ENCODE measurements around the gene ARID1A. TPM values are rescaled to one million over a fixed set of nuclear protein-coding genes. Genes with fewer than 3 reads are reported as not detected.
A peak's percentile ranks its signal among the peaks of the same experiment; 100 is the strongest.
"Not testable (repeated sequence)": the region's sequence is repeated elsewhere in the genome, so short reads cannot be mapped to it uniquely, and the experiment has no call there.

Gene ARID1A
- total RNA-seq, 2 donors from 2014 or later = 49.6 to 76.2 TPM

DNA sequence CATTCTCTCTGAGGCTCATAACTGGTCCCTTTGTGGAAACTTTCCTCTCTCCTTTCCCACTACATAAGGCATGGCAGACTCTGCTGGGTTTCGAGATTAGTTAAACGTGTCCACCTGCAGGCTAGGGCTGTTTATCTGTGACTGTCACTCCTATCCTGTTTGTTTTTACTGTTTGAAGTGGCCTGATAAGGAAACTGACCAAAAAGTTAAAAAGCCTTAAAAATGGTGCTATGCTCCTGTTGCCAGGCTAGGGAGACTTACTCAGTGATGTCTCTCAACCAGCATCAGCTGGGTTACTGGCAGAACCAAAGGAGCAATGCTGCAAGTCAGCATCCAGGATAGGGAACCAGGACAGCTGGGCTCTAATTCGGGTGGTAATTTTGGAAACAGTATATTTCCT lies 95.8 kb downstream of the ARID1A start:
- TF ChIP-seq, protein P1, sequence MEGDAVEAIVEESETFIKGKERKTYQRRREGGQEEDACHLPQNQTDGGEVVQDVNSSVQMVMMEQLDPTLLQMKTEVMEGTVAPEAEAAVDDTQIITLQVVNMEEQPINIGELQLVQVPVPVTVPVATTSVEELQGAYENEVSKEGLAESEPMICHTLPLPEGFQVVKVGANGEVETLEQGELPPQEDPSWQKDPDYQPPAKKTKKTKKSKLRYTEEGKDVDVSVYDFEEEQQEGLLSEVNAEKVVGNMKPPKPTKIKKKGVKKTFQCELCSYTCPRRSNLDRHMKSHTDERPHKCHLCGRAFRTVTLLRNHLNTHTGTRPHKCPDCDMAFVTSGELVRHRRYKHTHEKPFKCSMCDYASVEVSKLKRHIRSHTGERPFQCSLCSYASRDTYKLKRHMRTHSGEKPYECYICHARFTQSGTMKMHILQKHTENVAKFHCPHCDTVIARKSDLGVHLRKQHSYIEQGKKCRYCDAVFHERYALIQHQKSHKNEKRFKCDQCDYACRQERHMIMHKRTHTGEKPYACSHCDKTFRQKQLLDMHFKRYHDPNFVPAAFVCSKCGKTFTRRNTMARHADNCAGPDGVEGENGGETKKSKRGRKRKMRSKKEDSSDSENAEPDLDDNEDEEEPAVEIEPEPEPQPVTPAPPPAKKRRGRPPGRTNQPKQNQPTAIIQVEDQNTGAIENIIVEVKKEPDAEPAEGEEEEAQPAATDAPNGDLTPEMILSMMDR (IDR thresholded peaks at IDR 0.05) = no peak

DNA sequence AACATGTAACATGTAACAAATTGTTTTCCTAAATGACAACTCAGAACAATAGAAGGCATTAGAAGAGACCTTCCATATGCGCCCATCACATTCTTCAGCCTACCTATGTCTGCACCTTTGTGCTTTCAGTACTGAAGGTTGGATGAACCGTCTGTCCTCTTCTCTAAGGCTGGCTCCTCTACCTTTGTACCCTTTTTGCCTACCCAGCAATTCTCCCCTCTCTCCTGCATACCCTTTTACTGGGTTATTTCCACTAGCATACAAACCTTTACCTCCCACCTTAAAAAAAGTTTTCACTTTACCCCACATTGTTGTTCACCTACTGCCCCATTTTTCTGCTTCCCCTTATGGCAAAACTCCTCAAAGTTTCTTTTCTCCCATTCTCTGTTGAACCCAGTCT lies 97.1 kb downstream of the ARID1A start:
- H3K27me3 ChIP-seq = no peaks in the 10 kb centered on the region
- no peak overlapping the region for H3K4me3 ChIP-seq
- no peak for DNase-seq
- H3K9ac ChIP-seq (ENCODE audit: low read depth in 2 of 2, low read length in 2 of 2) = no peak overlapping the region
- TF ChIP-seq, protein P1 (IDR thresholded peaks at IDR 0.05) = no peak
- no peaks in the 10 kb centered on the region for H3K4me1 ChIP-seq
- H3K36me3 ChIP-seq = no peaks in the 10 kb centered on the region
- intact Hi-C loops (cut with DNase I) = no loop called here
- H3K9me3 ChIP-seq = no peaks in the 10 kb centered on the region
- no peak overlapping the region for H3K27ac ChIP-seq

More for the DNA sequence above, 95.8 kb downstream of the ARID1A start:
- no peak for DNase-seq
- intact Hi-C loops (cut with DNase I) = no loop called here
- Histone ChIP-seq H3K9me3 (no peaks in the 10 kb centered on the region), H3K27ac (no peak overlapping the region), H3K4me1 (peaks cover 6% of the 10 kb centered on the region), H3K9ac (ENCODE audit: low read depth in 2 of 2, low read length in 2 of 2) (no peak overlapping the region), H3K36me3 (no peaks in the 10 kb centered on the region), H3K4me3 (no peak overlapping the region), H3K27me3 (no peaks in the 10 kb centered on the region)

DNA sequence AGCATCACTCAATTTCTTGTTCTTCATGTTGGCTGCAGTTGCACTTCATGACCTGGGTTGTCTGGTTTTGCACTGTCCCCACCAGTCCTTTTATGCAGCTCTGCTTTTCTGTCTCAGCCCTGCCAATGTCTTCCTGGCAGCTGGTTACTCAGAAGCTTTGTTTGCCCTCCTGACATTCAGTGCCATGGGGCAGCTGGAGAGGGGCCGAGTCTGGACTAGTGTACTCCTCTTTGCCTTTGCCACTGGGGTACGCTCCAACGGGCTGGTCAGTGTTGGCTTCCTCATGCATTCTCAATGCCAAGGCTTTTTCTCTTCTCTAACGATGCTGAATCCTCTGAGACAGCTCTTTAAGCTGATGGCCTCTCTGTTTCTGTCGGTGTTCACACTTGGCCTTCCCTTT lies 98.6 kb downstream of the ARID1A start:
- no peaks in the 10 kb centered on the region for H3K27me3 ChIP-seq
- no peaks in the 10 kb centered on the region for H3K36me3 ChIP-seq
- no peaks in the 10 kb centered on the region for H3K4me1 ChIP-seq
- intact Hi-C loops (cut with DNase I) = no loop called here
- no peak for DNase-seq
- no peaks in the 10 kb centered on the region for H3K9me3 ChIP-seq
- no peak overlapping the region for H3K4me3 ChIP-seq
- H3K27ac ChIP-seq = no peak overlapping the region
- TF ChIP-seq, protein P1 (IDR thresholded peaks at IDR 0.05) = no peak
- H3K9ac ChIP-seq (ENCODE audit: low read depth in 2 of 2, low read length in 2 of 2) = no peak overlapping the region

DNA sequence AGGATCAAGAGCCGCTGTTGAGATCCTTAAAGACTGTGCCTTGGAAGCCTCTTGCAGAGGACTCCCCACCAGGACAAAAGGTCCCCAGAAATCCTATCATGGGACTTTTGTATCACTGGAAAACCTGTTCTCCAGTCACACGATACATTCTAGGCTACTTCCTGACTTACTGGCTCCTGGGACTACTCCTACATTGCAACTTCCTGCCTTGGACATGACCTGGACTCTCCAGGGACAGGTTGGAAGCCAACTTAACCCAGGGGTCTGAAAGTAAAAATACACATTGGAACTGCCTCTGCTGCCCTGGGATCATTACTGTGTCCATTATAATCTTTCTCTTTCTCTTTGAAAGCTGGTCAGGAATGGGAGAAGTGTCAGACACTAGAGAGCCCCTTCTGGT lies 101.8 kb downstream of the ARID1A start:
- no peaks in the 10 kb centered on the region for H3K27me3 ChIP-seq
- H3K36me3 ChIP-seq = no peaks in the 10 kb centered on the region
- DNase-seq = no peak
- no peak overlapping the region for H3K9ac ChIP-seq (ENCODE audit: low read depth in 2 of 2, low read length in 2 of 2)
- no peaks in the 10 kb centered on the region for H3K9me3 ChIP-seq
- no peak overlapping the region for H3K27ac ChIP-seq
- H3K4me1 ChIP-seq = no peaks in the 10 kb centered on the region
- intact Hi-C loops (cut with DNase I) = no loop called here
- TF ChIP-seq, protein P1 (IDR thresholded peaks at IDR 0.05) = no peak
- no peak overlapping the region for H3K4me3 ChIP-seq

DNA sequence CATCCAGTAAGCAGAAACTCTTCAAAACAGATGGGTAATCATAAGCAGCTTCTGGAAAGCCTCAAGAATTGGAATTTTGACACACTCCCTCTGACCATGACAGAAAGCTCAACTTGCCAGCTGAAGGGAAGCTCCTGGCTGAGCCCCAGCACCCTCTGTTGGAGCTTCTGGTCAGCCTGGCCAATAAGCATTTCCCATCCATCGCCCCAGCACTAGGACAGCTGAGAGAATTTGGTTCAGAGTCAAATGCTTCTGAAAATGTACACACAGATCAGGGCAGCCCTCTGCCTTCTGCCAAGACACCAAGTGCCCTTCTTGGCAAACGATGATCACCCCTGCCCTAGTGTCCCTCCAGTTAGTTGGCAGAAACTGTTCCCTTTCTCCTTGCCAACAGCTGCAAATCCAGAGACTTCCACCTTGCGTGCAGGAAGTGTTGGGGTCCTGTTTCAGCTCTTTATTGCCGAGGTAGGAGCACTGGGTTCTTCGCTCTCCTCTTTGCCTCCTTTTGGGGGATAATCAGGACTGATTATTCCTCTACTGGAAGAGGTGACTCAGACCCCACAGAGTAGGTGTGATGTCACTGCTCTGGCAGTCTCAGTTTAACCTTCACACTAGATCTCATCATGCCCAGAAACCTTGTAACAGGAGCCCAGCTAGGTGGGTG lies 103.8 kb downstream of the ARID1A start:
- H3K9ac ChIP-seq (ENCODE audit: low read depth in 2 of 2, low read length in 2 of 2) = peak overlapping the region in 1 of 2 donors; percentile 6
- no peak overlapping the region for H3K4me3 ChIP-seq
- no peaks in the 10 kb centered on the region for H3K27me3 ChIP-seq
- peak overlapping the region; percentile 57 for H3K27ac ChIP-seq
- TF ChIP-seq, protein P1 (IDR thresholded peaks at IDR 0.05) = no peak
- no peaks in the 10 kb centered on the region for H3K4me1 ChIP-seq
- no peak for DNase-seq
- H3K9me3 ChIP-seq = no peaks in the 10 kb centered on the region
- H3K36me3 ChIP-seq = no peaks in the 10 kb centered on the region
- intact Hi-C loops (cut with DNase I) = no loop called here

DNA sequence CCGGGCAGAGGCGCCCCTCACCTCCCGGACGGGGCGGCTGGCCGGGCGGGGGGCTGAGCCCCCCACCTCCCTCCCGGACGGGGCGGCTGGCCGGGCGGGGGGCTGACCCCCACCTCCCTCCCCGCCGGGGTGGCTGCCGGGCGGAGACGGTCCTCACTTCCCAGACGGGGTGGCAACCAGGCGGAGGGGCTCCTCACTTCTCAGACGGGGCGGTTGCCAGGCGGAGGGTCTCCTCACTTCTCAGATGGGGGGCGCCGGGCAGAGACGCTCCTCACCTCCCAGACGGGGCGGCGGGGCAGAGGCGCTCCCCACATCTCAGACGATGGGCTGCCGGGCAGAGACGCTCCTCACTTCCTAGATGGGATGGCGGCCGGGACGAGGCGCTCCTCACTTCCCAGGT lies 108.1 kb downstream of the ARID1A start:
- H3K27me3 ChIP-seq; H3K9me3 ChIP-seq; H3K4me3 ChIP-seq; H3K4me1 ChIP-seq; DNase-seq; H3K9ac ChIP-seq (ENCODE audit: low read depth in 2 of 2, low read length in 2 of 2); intact Hi-C loops (cut with DNase I); H3K36me3 ChIP-seq; H3K27ac ChIP-seq: not testable (repeated sequence)
